HG03280 (cell line): Measurements from ENCODE around the gene THOP1.

Source experiments
- ATAC-seq: cut with Tn5 transposase; IDR thresholded peaks from one replicate; pipeline ENCODE4 v1.9.1; 2021; ENCODE audit warnings: mild to moderate bottlenecking, moderate library complexity; ENCODE audit not compliant: unreplicated experiment

THOP1 gene

DNA sequence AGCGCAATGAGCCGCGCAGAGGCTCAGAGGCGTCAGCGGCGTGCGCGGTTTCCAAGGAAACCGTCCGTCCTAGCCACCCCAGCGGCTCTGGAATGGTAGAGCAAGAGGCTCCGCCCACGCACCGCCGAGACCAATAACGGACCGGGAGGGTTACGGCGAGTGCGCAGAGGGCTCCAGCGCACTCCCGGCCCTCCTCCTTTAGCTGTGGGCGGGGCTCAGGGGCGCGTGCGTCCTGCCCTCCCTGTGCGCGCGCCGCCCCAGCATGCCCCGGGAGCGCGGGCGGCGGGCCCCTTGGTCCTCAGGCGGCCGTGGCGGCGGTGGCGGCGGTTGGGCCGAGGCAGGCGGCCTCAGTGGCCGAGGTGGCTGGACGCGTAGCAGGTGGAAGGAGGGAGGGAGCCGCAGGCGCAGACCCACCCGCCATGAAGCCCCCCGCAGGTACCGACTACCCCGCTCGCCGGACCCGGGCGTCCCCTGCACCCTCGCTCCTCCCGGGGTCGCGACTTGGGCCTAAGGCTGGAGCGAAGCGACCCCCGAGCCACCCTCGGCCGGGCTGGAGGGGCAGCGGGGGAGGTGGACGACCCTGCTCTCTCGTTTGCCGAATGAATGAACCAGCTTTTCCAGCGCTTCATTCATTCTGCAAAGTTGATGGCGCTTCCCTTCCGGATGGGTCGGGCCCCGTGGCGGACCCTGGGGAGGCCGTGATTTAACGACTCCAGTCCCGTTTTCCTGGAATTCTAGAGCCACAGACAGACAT, at the start of gene THOP1:
THOP1 (plus strand) TSS at position 260 of the 754 bp plus-strand sequence; CDS start at position 420, 160 bp downstream.
- peak; percentile 63 for ATAC-seq

DNA sequence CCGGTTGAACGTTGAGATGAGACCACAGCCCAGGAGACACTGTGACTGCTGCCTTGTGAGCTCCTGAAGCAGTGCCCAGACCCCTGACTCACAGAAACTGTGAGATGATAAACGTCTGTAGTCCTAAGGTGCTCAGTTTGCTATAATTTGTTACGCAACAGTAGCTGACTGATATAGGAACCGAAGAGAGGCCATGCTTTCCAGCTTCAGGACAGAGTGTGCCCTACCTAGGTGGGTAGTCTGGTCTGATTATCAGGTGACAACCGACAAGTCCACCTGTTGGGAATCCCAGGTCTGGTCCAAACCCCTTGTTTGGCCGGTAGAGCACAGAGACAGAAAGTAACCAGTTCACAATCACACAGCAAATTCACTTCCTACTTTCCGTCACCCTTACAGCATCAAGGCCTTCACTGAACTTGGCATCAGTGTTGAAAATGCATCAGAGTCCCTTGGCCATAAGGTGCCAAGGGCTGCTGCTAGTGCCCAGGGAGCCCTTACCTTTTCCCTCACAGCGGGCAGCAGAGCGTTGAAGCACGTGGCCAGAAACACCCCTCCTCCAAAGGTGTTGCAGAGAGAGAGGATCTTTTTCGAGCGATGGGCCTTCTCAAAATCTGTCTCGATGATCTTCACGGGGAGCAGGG, 48.6 kb upstream of the THOP1 start:
- no peak for ATAC-seq

DNA sequence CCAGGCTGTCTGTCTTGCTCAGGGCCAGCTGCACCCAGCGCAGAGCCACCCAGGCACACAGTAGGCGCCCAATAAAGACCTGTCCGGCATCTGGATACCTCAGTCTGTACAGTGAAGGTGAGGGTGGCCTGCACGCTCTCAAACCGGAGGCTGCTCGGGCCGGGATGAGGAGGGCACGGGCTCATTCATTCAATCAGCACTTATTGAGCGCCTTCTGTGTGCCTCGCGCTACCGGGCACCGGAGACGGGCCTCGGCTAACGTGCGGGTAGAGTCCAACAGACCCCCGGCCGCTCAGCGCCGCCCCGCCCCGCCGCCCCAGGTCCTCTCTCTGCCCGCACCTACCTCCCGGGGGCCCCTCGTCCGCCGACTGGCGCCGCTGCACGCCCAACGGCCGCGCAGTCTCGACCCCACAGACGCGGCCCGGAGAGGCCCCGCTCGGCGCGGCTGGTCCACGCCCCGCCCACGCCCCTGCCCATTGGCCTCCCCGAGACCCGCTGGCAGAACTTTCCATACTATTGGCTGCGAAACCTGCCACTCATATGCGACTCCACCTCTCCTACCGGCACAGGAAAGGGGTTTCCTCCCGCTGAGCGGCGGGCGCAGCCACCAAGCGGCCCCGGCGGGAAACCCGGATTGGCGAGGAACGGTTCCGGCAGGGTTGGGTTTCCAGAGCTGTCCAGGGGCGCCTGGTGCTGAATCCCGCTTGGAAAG, 45.5 kb upstream of the THOP1 start, which contains the start of gene SLC39A3:
SLC39A3 (minus strand) TSS at position 416 of the 712 bp plus-strand sequence. CDS start 2,760 bp downstream, outside the sequence.
- peak; percentile 93 for ATAC-seq

DNA sequence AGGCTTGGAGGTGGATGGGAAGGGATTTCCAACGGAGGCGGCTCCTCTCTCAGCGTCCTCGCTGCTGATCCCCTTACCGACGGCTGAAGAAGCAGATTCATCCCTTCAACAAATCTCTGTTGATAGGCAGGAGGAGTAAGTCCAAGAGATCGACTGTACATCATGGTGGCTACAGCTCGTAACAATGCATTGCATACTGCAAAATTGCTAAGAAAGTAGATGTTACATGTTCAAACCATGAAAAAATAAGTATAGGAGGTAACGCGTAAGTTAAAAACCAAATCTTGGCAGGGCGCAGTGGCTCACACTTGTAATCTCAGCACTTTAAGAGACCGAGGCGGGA, 45.0 kb upstream of the THOP1 start:
- ATAC-seq = no peak

DNA sequence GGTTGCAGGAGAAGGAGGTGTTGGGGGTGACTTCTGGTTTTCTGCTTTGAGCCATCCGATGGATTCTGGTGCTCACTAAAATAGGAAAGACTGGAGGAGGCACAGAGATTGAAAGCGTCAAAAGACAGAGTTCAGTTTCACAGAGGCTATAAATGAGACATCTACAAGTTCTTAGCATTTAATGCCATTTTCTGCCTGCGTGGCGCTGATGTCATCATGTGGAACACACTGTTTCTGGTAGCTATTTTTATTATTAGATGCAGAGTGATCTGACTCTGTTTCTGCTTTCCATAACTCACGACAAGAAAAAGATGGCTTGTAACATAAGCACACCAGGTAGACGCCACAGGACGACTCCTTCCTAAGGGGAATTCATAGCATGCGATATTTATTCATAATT, 42.2 kb upstream of the THOP1 start:
- ATAC-seq = no peak

DNA sequence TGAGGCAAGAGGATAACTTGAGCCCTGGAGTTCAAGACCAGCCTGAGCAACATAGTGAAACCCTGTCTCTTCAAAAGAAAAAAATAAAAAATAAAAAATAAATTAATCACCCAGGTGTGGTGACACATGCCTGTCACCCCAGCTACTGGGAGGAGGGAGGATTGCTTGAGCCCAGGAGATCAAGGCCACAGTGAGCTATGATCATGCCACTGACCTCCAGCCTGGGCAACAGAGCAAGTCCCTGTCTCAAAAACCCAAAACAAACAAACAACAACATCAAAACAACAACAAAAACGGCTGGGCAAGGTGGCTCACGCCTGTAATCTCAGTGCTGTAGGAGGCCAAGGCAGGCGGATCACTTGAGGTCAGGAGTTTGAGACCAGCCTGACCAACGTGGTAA, 41.2 kb upstream of the THOP1 start:
- ATAC-seq = no peak

DNA sequence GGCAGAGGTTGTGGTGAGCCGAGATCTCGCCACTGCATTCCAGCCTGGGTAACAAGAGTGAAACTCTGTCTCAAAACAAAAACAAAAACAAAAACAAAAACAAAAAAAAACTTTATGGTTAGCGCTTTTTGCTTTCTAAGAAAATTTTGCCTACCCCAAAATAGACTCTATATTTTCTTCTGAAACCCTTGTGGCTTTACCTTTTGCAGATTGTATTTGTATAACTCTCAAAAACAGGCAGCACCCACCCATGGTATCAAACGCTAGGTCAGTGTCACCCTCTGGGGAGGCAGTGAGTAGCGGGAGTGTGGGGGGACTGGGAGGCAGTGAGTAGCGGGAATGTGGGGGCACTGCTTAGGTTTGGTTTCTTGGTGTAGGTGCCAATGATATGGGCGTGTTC, 38.0 kb upstream of the THOP1 start:
- ATAC-seq = no peak

GRCh38 chr19:2750808-2751437, 34.4 kb upstream of the THOP1 start:
- no peak for ATAC-seq

DNA sequence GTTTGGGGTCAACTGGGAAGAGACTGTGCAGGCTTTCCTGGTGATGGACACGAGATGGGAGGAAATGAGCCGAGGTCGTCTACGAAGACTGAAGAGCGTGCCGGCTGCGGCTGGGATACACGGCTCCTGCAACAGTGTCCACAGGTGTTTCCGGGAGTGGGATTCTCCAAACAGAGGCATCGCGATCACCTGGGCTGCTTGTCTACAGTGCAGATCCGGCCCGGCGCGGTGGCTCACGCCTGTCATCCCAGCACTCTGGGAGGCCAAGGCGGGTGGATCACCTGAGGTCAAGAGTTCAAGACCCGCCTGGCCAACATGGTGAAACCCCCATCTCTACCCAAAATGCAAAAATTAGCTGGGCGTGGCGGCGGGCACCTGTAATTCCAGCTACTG, 33.9 kb upstream of the THOP1 start:
- ATAC-seq = no peak

DNA sequence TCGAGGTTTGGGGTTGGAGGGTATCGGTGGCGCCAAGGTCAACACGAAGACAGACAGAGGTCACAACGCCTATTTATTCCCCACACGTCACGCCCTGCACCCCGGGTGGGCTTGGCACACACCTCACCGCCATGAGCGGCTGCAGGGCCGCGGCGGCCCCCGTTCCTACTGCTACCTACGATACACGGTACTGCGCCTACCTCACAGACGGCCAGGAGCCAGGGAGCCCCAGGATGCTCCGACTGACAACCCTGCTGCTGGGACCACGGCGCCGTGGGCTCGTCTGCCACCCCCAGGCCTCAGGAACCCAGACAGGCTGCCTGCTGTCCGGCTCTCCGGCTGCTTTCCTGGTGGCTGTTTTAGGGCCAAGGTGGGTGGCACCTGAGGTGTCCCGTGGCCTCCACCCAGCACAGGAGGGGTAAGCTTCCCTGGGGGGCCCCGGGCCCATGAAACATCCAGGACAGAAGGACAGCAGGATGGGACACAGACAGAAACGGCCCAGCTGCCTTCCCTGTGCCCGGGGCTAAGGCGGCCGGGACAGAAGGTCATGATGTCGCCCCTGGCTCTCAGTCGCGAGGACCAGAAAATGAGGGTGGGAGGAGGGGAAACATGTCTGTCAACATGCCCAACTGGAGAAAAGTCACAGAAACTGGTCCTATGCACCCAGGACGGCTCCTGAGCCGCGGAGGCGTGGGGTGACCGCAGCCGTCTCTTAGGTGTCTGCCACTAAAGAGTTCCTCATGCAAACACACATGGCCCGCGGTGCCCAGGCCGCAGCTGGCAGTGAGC, 30.4 kb upstream of the THOP1 start:
- no peak for ATAC-seq

DNA sequence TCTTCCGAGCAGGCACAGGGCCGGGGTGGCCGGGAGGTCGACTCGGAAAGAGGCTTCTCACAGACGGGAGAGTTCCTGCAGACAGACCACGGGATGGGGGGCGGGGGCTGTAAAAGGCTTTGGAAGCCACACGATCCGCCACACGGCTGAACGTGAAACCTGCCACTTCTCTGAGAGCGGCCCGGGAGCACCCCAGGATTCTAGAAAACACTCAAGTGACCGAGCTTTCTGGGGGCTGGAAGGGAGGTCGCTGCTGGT, 29.9 kb upstream of the THOP1 start:
- ATAC-seq = no peak

DNA sequence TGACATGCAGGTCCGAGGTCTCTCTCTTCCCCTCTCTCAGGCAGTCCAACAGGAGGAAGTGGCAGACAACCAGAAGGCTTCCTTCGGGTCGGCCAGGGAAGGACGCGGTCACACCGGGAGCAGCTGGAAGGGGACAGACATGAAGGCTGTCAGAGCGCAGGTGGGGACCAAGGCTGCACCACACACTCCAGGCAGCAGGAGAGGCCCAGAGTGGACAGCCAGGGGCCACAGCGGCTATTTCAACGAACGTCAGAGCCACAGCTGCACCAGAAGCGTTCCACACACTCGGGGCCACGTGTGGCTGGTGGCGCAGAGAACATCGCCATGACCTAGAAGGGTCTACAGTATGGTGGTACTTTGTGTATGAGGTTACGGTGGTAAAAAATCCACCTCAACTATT, 29.5 kb upstream of the THOP1 start:
- ATAC-seq = no peak

DNA sequence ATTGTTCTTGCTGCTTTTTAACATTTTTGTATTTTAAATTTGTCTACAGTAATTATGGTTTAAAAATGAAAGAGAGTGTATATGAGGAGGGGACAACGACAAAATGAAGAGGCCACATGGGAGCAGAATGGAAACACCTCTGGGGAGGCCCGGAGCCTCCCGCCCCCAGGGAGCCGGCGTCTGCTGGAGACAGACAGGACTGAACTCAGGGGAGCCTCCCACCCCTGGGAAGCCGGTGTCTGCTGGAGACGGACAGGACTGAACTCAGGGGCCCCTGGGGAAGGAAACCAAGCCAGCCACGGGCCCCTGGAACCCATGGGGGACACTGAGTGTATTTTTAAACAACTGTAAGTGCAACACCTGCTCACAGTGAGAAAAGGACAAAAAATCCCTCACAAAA, 28.8 kb upstream of the THOP1 start:
- no peak for ATAC-seq

DNA sequence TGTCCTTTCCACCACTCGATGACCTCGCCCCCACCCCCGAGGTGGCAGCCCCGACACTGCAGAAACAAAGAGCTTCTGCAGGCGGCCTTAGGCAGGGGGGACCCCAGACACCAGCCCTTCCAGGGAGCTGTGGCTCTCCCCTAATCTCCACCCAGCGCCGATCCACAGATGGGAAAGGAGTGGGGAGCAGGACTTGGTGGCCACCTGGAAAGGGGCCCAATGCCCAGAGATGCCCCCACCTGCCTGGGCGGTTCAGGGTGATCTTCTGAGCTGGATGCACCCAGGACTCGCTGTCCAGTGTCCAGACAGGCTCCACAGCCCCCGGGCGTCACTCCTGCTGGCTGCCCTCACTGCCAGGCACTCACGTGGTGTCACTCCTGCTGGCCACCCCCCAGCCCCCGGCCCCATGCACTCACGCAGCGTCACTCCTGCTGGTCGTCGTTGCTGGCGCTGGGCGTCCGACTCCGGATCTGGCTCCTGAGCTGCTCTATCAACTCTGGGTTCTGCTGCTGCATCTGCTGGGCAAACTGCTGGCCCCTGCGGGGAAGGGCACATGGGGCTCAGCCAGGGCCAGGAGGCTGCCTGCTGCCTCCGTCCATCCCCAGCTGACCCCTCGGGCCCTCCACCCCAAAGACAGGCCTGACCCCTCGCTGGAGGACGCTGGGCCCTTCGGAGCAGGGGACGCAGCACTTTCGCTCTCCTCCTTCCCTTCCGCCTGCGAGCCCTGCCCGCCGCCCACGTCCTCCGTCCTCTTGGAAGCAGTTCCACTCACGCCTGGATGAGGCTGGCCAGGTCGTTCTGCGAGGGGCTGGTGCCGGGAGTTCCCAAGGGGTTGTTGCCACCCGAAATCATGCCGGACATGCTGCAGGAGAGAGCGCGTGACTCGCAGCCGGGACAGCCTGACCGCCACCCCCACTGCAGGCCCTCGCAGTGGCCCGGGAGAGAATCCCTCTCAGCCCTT, 28.1 kb upstream of the THOP1 start:
- no peak for ATAC-seq

DNA sequence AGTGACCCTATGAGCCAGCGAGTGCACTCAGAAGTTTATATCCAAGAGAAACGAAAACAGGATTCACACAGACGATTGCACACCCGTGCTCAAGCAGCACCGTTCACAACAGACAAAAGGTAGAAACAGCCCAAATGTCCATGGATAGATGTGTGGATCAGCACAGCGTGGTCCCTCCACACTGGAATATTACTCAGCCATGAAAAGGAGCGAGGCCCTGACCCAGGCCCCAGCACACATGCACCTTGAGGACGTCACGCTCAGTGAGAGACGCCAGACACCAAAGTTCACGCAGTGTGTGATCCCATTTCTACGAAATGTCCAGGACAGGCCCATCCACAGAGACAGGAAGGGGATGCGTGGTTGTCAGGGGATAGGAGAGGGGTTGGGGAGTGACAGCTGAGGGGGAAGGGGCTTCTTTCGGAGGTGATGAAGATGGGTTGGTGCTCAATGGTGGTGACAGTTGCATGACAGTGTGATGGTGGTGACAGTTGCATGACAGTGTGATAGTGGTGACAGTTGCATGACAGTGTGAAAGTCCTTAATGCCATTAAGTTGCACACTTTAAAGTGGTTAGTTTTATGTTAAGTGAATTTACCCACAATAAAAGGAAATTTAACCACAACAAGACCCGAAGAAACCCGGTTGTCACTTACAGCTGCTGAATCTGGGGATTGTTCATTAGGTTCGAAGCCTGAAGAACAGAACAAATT, 26.5 kb upstream of the THOP1 start:
- ATAC-seq = no peak

- no peak for ATAC-seq
Measured at GRCh38 chr19:2759362-2759761, 25.9 kb upstream of the THOP1 start.

GRCh38 chr19:2759965-2760364, 25.3 kb upstream of the THOP1 start:
- ATAC-seq = no peak

DNA sequence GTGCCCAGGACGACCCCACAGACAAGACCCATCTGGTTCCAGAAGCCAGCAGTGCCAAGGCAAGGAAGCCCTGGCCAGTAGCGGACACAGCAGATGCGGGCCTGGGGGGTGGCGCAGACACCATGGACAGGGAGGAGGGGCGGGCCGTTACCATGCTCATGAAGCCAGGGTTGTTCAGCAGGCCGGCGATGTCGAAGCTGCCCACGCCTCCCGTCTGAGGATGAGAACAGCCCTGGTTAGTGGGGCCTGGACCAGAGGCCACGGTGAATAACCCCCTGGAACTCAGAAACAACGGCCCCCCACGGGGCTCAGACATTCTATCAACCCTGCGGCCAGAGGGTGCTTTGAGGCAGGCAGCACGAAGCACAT, 24.0 kb upstream of the THOP1 start:
- no peak for ATAC-seq
